Right lobe of liver (tissue), 4 donors: ENCODE results near the gene TOE1.

Experiments
- POLR2A ChIP-seq: fragments of 450-650 bp; IDR thresholded peaks from one replicate; pipeline ENCODE4 v1.6.1; 2017; ENCODE audit warnings: antibody characterized with exemption, mild to moderate bottlenecking
- TF ChIP-seq, protein P1 (sequence below), 4 donors: fragments of 200-600 bp in 3 of 4; fragments of 450-650 bp in 1 of 4; IDR thresholded peaks; one replicate each; pipeline versions ENCODE4 v1.5.1 to v1.8.0; 2016 to 2022; ENCODE audit warnings: antibody characterized with exemption in 4 of 4, mild to moderate bottlenecking in 2 of 4
- donor health status: DM: no; HTN: no; CAD: no.
- donor health status: DM: no; HTN: no; CAD: no.
- donor health status: DM: no; HTN: yes; CAD: no.

GRCh38 chr1:45329445-45329844 lies 10.5 kb upstream of the TOE1 start:
- TF ChIP-seq, protein P1, sequence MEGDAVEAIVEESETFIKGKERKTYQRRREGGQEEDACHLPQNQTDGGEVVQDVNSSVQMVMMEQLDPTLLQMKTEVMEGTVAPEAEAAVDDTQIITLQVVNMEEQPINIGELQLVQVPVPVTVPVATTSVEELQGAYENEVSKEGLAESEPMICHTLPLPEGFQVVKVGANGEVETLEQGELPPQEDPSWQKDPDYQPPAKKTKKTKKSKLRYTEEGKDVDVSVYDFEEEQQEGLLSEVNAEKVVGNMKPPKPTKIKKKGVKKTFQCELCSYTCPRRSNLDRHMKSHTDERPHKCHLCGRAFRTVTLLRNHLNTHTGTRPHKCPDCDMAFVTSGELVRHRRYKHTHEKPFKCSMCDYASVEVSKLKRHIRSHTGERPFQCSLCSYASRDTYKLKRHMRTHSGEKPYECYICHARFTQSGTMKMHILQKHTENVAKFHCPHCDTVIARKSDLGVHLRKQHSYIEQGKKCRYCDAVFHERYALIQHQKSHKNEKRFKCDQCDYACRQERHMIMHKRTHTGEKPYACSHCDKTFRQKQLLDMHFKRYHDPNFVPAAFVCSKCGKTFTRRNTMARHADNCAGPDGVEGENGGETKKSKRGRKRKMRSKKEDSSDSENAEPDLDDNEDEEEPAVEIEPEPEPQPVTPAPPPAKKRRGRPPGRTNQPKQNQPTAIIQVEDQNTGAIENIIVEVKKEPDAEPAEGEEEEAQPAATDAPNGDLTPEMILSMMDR (IDR thresholded peaks at IDR 0.05) = no peak
- TF ChIP-seq POLR2A = no peak
